Rectal smooth muscle tissue (tissue), 1 donor: ENCODE measurements around the gene HMCN1.

ENCODE experiments used
- H3K27ac ChIP-seq: one replicate; pipeline ENCODE4 v1.7.0; 2013; ENCODE audit warnings: low read depth, low read length, inconsistent platforms
- H3K27me3 ChIP-seq: one replicate; pipeline ENCODE4 v1.7.0; 2013; ENCODE audit warnings: low read length; ENCODE audit not compliant: control insufficient read depth, insufficient read depth
- H3K36me3 ChIP-seq: one replicate; pipeline ENCODE4 v1.7.0; 2013; ENCODE audit warnings: low read length; ENCODE audit not compliant: control insufficient read depth, insufficient read depth
- H3K4me1 ChIP-seq: one replicate; pipeline ENCODE4 v1.7.0; 2013; ENCODE audit warnings: low read length; ENCODE audit not compliant: control insufficient read depth, insufficient read depth
- H3K4me3 ChIP-seq: one replicate; pipeline ENCODE4 v1.7.0; 2013; ENCODE audit warnings: low read length
- H3K9ac ChIP-seq: one replicate; pipeline ENCODE4 v1.7.0; 2013; ENCODE audit warnings: low read length

Gene HMCN1

DNA sequence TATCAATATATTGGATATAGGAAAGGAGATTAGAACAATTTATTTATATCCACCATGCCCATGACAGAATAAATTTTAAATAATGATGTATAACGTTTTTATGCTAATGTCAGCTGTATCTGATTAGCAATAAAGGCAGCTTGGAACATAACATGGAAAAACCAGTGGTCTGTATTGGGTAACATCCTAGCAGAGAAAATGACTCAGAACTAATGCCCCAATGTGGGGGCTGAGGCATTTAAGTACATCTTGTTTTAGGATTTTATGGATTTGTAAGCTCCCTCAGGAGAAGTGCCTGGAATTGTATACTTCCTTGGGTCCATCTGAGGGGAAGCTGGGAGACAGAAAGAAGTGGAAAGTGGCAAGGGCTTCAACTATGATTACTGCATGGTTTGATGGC, 82.3 kb downstream of the HMCN1 start:
- no peaks in the 10 kb centered on the region for H3K27me3 ChIP-seq
- H3K9ac ChIP-seq, result no peak overlapping the region
- no peak overlapping the region for H3K4me3 ChIP-seq
- no peaks in the 10 kb centered on the region for H3K36me3 ChIP-seq
- H3K27ac ChIP-seq, result no peak overlapping the region
- H3K4me1 ChIP-seq, result no peaks in the 10 kb centered on the region

DNA sequence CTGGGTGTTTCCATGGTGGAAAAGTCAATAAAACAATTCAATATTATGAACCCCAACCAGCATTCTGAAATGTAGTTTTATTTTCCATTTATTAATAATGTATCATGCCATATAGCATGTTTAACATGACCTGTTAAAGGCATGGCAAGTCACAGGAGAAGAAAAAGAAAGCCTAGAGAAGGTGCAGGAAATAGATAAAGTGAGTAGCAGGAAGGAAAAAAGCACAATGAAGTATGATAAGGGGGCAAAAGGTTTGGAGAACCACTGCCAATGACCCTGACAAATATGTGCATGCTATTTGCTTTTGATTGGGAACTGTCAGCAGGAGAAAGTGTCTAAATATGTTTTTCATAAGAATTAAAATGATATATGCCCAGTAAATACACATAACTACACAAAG, 85.6 kb downstream of the HMCN1 start:
- no peak overlapping the region for H3K9ac ChIP-seq
- no peaks in the 10 kb centered on the region for H3K36me3 ChIP-seq
- H3K4me1 ChIP-seq, result no peaks in the 10 kb centered on the region
- H3K27me3 ChIP-seq, result no peaks in the 10 kb centered on the region
- H3K4me3 ChIP-seq, result no peak overlapping the region
- H3K27ac ChIP-seq, result no peak overlapping the region

DNA sequence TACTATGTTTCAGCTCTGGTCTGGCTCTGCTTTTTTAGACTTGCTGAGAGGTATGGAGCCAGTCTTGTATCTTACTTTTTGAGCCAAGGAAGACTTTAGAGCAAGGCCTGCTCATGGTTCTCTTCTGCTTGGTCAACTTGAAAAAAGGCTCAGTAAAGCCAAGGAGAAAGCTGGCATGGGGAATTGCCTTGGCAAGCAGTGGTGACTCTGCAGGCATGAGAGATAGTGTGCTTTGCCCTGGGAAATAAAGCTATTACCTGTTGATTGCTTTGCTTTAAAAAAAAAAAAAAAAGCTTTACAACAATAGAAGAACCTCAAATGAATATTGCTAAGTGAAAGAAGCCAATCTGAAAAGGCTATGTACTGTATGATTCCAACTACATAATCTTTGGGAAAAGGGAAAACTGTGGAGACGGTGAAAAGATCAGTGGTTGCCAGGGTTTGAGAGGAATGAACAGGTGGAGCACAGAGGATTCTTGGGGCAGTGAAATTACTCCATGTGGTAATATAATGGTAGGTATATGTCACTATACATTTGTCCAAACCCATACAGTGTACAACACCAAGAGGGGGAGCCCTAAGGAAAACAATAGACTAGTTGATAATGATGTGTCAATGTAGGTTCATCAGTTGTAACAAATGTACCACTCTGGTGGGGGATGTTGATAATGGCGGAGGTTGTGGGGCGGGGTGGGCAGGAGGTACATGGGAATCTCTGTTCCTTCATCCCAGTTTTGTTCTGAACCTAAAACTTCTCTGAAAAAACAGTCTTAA, 87.6 kb downstream of the HMCN1 start:
- no peaks in the 10 kb centered on the region for H3K4me1 ChIP-seq
- H3K9ac ChIP-seq, result no peak overlapping the region
- H3K27me3 ChIP-seq, result no peaks in the 10 kb centered on the region
- no peaks in the 10 kb centered on the region for H3K36me3 ChIP-seq
- no peak overlapping the region for H3K27ac ChIP-seq
- H3K4me3 ChIP-seq, result no peak overlapping the region

GRCh38 chr1:185823467-185823866, 89.3 kb downstream of the HMCN1 start:
- H3K27me3 ChIP-seq, result no peaks in the 10 kb centered on the region
- H3K27ac ChIP-seq, result no peak overlapping the region
- H3K36me3 ChIP-seq, result no peaks in the 10 kb centered on the region
- no peaks in the 10 kb centered on the region for H3K4me1 ChIP-seq
- H3K9ac ChIP-seq, result no peak overlapping the region
- H3K4me3 ChIP-seq, result no peak overlapping the region

DNA sequence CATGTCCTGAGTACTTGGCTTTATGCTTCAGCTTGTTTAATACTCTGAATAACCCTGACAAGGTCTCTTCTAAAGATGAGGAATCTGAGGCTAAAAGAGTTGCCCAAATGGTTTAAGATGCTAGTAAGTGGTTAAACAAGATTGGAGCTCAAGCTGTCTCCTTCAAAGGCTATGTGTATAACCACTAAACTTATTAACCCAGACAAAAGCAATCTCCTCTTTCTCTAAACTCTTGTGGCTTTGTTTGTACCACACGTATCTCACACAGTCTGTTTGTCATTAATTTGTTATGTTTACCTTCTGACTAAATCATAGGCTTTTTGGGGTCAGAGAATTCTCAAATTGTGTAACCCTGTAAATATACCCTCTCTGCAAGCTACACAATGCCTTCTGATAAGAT, 89.9 kb downstream of the HMCN1 start:
- H3K4me1 ChIP-seq, result no peaks in the 10 kb centered on the region
- no peak overlapping the region for H3K9ac ChIP-seq
- H3K36me3 ChIP-seq, result no peaks in the 10 kb centered on the region
- H3K4me3 ChIP-seq, result no peak overlapping the region
- H3K27me3 ChIP-seq, result no peaks in the 10 kb centered on the region
- H3K27ac ChIP-seq, result no peak overlapping the region

- no peak overlapping the region for H3K9ac ChIP-seq
- H3K27ac ChIP-seq, result no peak overlapping the region
- H3K4me1 ChIP-seq, result no peaks in the 10 kb centered on the region
- no peaks in the 10 kb centered on the region for H3K27me3 ChIP-seq
- no peaks in the 10 kb centered on the region for H3K36me3 ChIP-seq
- no peak overlapping the region for H3K4me3 ChIP-seq
These were observed 91.4 kb downstream of the HMCN1 start for GRCh38 chr1:185825556-185825955.

- Histone ChIP-seq H3K27ac (no peak overlapping the region), H3K36me3 (no peaks in the 10 kb centered on the region), H3K4me1 (no peaks in the 10 kb centered on the region), H3K4me3 (no peak overlapping the region), H3K9ac (no peak overlapping the region), H3K27me3 (no peaks in the 10 kb centered on the region)
These were observed 100.2 kb downstream of the HMCN1 start for GRCh38 chr1:185834371-185834905.

DNA sequence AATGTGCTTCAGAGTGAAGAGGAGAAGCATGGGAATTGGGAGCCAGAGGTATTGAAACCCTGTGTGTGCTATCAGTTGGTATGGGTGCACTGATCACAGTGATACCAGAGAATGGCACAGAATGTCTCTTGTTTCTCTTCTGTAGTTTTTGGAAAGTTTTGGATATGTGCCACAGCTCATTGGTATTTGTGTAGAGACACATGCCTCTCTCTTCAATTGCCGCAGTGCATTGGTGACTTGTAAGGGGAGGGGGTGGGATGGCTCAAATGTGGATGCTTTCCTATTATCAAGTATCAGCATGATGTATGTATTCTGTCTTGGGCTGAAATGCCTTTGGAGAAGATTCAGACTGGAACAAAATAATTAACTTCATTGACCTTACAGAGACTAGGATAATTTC, 101.0 kb downstream of the HMCN1 start:
- Histone ChIP-seq H3K9ac (no peak overlapping the region), H3K4me3 (no peak overlapping the region), H3K36me3 (no peaks in the 10 kb centered on the region), H3K27ac (no peak overlapping the region), H3K4me1 (no peaks in the 10 kb centered on the region), H3K27me3 (no peaks in the 10 kb centered on the region)

DNA sequence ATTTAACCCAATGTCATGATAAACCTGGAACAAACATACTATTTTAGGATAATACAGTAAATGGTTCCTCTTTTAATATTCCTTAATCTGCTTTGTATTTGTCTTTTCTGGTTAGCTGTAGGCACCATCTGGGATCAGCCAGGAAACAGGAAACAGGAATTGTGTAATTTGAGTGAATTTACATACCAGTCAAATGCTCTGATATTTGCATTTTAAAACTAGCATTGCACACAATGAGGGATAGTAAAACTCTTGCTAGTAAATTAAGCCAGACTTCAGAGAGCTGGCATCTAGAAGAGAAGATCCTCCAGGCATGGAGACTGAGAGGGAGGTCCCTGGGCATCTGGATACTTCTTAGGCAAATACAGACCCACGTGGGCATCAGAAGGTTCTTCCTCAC, 103.5 kb downstream of the HMCN1 start:
- H3K36me3 ChIP-seq, result no peaks in the 10 kb centered on the region
- H3K27me3 ChIP-seq, result no peaks in the 10 kb centered on the region
- H3K4me1 ChIP-seq, result no peaks in the 10 kb centered on the region
- no peak overlapping the region for H3K4me3 ChIP-seq
- no peak overlapping the region for H3K9ac ChIP-seq
- H3K27ac ChIP-seq, result no peak overlapping the region

DNA sequence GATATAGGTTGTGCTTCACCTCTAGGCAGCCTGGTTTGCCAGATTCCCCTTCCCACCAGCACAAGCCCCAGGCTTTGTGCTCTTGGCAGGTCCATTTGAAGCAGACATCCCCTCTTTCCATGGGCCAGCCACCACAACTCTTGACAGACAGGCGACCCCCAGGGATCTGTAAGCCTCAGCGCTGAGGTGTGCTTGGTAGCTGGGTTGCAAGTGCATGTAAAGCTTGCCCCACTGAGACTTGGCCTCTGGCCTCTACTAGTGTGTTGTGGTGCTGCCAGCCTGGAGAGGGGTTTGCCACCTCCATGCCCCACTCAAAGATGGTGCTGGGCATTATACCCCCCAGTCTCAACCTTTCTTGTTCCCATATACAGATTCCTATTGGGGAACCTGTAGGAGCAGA, 103.9 kb downstream of the HMCN1 start:
- Histone ChIP-seq H3K36me3 (no peaks in the 10 kb centered on the region), H3K9ac (no peak overlapping the region), H3K27ac (no peak overlapping the region), H3K4me1 (no peaks in the 10 kb centered on the region), H3K4me3 (no peak overlapping the region), H3K27me3 (no peaks in the 10 kb centered on the region)

GRCh38 chr1:185840880-185841279, 106.7 kb downstream of the HMCN1 start:
- no peaks in the 10 kb centered on the region for H3K4me1 ChIP-seq
- no peak overlapping the region for H3K27ac ChIP-seq
- H3K4me3 ChIP-seq, result no peak overlapping the region
- H3K9ac ChIP-seq, result no peak overlapping the region
- H3K36me3 ChIP-seq, result no peaks in the 10 kb centered on the region
- no peaks in the 10 kb centered on the region for H3K27me3 ChIP-seq

- no peak overlapping the region for H3K27ac ChIP-seq
- no peak overlapping the region for H3K4me3 ChIP-seq
- no peaks in the 10 kb centered on the region for H3K36me3 ChIP-seq
- H3K27me3 ChIP-seq, result no peaks in the 10 kb centered on the region
- no peak overlapping the region for H3K9ac ChIP-seq
- H3K4me1 ChIP-seq, result no peaks in the 10 kb centered on the region
These were observed 109.2 kb downstream of the HMCN1 start for GRCh38 chr1:185843297-185843869.

DNA sequence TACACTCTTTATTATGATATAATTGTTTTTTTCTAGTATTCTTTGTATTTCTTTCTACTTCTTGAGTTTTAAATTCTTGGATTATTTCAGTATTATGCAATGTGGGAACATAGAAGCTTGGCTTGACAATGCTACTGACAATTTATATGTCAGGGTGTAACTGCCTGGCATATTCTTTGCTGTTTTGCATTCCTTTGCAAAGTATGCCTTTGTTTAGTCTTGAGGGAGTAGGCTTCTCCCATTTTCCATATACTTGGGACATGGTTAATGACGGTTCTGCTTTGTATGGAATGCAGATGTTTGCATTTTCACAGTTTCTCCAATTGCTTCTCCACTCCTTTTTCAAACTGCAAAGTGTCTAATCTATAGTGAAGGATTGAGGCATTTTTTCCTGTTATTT, 109.8 kb downstream of the HMCN1 start:
- H3K27ac ChIP-seq, result no peak overlapping the region
- H3K36me3 ChIP-seq, result no peaks in the 10 kb centered on the region
- H3K27me3 ChIP-seq, result no peaks in the 10 kb centered on the region
- no peaks in the 10 kb centered on the region for H3K4me1 ChIP-seq
- H3K4me3 ChIP-seq, result no peak overlapping the region
- no peak overlapping the region for H3K9ac ChIP-seq
